GM08714 (cell line): ENCODE results near the gene TYW1B.
"Not testable (repeated sequence)": the region's sequence is repeated elsewhere in the genome, so short reads cannot be mapped to it uniquely, and the experiment has no call there.

Source experiments
- H3K4me3 ChIP-seq: fragments of 200-500 bp; sonication (Bioruptor generic); 2 replicates; pipeline ENCODE4 v1.5.1; 2014; ENCODE audit warnings: mild to moderate bottlenecking, low read length, inconsistent platforms
- ZNF274 ChIP-seq: IDR thresholded peaks from 2 replicates; pipeline ENCODE4 v1.6.1; 2012; ENCODE audit warnings: mild to moderate bottlenecking, low read depth, low read length

TYW1B gene

DNA sequence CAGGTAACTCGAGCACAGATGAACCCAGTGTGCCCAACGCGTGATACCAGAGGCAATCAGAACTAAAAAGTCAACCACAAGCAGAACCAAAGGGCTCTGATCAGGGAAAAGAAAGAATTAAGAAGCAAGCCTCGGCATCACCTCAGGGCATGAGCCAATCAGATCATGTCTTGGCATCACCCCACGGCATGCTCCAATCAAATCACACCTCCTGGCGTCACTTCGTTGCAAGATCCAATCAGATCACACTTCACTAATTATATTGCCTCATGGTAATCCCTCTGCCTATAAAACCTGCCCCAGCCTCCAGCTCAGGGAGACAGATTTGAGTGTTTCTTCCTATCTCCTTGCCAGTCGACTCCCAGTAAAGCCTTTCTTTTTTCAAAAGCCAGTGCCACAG lies 46.8 kb downstream of the TYW1B start:
- no peak overlapping the region for H3K4me3 ChIP-seq
- no peak for TF ChIP-seq ZNF274

- not testable (repeated sequence) for H3K4me3 ChIP-seq
These were observed 47.6 kb downstream of the TYW1B start for GRCh38 chr7:72780289-72780894.

DNA sequence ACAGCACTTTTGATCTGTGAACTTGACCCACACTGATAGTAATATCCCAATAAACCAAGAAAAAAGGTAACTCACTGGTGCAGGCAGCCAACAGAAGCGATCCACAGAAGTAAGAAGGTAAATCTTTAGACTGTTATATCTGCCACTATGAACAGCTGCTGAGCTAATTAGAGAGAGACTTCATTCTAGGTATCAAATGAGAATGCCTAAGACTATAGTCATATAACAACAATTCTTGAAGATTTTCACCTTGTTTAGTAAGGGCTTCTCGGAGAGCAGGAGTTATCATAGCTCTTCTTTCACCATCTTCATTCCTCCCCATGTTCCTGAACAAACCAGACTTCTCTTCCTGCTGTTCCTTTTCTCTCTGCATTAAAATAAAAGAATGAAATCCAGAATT lies 50.8 kb downstream of the TYW1B start:
- H3K4me3 ChIP-seq: not testable (repeated sequence)

DNA sequence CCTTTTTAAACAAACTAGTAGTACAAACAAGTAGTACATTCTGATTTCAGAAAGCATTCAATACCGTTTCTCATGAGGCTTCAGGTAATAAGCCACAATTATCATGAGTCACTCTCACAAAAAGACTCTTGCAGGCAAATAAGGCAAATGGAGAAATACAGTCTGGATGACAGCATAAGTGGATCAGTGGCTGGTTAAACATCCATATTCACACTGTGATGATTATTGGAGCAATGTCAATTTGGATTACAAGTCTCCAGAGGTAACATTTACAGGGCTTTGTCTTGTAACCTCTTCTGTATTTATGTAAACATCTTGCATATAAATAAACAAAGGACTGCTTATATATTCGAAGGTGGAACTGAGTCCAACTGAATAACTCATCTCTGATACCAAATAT lies 55.4 kb downstream of the TYW1B start:
- not testable (repeated sequence) for H3K4me3 ChIP-seq

GRCh38 chr7:72766994-72767393 lies 61.0 kb downstream of the TYW1B start:
- H3K4me3 ChIP-seq: not testable (repeated sequence)

DNA sequence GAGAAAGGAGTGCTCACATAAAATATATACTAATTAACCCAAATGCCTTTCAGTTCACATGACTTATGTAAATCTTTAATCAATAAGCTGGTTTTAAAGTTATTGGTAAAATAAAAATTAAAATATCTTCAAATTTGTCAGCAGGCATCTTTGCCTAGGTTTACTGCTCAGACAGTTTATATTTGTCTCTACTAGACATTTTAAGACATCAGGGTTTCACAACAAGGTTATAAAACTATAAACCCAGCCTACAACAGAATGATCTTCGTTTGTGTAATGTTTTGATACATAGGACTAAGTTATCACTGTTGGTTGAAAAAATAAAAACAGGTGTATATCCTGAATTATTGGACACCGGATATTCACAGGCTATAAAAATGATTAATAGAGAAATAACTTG lies 67.4 kb downstream of the TYW1B start:
- H3K4me3 ChIP-seq: no peak overlapping the region
- no peak for TF ChIP-seq ZNF274

DNA sequence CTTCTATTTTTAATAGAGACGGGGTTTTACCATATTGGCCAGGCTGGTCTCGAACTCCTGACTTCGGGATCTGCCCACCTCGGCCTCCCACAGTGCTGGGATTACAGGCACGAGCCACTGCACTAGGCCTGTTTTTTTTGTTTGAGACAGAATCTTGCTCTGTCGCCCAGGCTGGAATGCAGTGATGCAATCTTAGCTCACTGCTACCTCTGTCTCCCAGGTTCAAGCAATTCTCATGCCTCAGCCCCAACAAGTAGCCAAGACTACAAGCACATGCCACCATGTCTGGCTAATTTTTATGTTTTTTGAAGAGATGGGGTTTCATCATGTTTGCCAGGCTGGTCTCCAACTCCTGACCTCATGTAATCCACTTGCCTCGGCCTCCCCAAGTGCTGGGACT lies 73.7 kb downstream of the TYW1B start:
- TF ChIP-seq ZNF274: no peak
- H3K4me3 ChIP-seq: no peak overlapping the region

DNA sequence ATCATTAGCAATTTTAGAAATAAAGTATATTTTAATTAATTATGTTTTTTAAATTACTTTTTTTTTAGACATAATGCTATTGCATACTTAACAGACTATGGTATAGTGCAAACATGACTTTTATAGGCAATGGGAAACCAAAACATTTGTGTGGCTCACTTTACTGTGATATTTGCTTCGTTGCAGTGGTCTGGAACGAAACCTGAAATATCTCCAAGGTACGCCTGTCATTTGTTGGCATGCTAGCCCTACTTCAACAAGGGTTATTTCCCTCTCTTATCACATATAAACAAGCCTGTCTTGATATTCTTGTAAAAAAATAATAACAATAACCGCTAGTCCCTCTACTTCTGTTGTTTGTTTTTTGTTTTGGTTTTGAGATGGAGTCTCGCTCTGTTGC lies 74.2 kb downstream of the TYW1B start:
- H3K4me3 ChIP-seq: no peak overlapping the region
- no peak for TF ChIP-seq ZNF274

DNA sequence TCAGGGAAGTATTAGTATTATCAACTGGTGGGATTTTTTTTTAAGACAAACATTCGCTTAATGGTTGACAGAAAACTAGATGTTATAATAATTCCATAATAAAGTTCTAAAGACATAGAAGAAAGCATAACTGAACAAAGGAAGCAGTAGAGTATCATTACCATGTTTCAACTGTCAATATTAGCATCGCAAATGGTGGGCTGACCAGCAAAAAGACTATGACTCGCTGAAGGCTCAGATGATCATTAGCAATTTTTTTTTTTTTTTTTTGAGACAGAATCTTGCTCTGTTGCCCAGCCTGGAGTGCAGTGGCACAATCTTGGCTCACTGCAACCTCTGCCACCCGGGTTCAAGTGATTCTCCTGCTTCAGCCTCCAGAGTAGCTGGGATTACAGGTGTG lies 74.8 kb downstream of the TYW1B start:
- not testable (repeated sequence) for H3K4me3 ChIP-seq

DNA sequence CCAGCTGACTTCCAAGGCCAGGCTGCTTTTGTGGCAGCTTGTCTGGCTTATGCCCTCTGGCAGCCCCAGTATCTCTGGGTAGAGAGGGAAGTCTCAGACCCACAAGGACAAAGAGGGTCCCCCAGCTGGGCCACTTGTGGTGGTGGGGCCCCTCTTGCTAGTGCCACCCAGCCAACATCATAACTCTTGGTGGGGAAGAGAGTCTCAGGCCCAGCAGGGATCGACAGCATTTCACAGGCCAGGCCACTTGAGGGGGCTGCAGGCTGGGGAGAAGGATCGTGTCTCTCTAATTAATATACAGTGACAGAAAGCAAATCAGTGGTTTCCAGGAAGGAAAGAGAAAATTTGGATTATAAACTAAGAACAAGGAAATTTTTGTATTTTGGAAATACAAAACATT lies 76.0 kb downstream of the TYW1B start:
- H3K4me3 ChIP-seq: no peak overlapping the region
- no peak for TF ChIP-seq ZNF274

DNA sequence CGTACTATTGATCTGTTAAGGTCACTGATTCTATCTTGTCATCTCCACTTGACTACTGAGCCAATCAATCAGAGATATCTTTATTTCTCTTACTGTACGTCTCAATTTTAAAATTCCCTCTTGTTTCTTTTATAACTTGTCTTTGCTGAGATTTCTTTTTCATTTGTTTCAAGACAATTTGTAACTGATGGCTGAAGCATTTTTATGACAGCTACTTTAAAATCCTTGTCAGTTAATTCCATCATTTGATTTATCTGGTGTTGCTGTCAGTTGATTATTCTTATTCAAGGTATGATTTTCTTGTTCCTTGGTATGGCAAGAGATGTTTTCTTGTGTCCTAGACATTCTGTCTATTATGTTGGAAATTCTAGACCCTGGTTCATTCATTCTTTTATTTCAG lies 76.6 kb downstream of the TYW1B start:
- TF ChIP-seq ZNF274: no peak
- H3K4me3 ChIP-seq: no peak overlapping the region

DNA sequence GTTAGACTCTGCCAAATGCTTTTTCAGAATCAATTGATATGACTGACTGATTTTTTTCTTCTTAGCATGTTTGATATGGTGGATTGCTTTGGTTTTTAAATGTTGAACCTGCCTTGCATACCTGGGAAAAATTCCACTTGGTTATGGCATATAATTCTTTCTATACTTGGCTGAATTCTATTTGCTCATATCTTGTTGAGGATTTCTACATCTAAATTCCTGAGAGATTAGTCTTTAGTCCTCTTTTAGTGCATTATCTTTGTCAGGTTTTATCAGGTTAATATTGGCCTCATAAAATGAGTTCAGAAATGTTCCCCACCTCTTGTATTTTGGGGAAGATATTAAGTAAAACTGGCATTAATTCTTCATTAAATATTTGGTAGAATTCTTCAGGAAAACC lies 79.4 kb downstream of the TYW1B start:
- H3K4me3 ChIP-seq: not testable (repeated sequence)

- not testable (repeated sequence) for H3K4me3 ChIP-seq
These were observed 83.6 kb downstream of the TYW1B start for GRCh38 chr7:72744244-72744926.

DNA sequence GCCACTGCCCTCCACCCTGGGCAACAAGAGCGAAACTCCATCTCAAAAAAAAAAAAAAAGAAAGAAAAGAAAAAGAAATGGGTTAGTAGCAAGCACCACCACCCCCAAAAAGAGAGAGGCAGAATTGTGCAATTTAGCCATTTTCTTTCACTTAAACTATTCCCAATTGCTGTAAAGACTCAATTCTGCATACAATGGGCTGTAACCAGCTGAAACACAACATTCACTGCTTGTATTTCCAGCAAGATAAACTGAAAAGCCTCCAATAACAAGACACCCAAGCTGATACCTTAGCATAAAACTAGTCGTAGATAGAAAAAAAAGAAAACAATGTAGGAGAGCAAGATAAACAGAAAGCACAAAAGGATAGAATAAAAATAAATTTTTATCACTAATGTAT lies 84.2 kb downstream of the TYW1B start:
- not testable (repeated sequence) for H3K4me3 ChIP-seq

- H3K4me3 ChIP-seq: not testable (repeated sequence)
These were observed 88.3 kb downstream of the TYW1B start for GRCh38 chr7:72739716-72740115.

- not testable (repeated sequence) for H3K4me3 ChIP-seq
These were observed 92.1 kb downstream of the TYW1B start for GRCh38 chr7:72735855-72736254.

GRCh38 chr7:72730815-72731214 lies 97.2 kb downstream of the TYW1B start:
- H3K4me3 ChIP-seq: not testable (repeated sequence)

- H3K4me3 ChIP-seq: not testable (repeated sequence)
These were observed 97.6 kb downstream of the TYW1B start for GRCh38 chr7:72730384-72730783.

GRCh38 chr7:72729130-72729529 lies 98.9 kb downstream of the TYW1B start:
- not testable (repeated sequence) for H3K4me3 ChIP-seq

- not testable (repeated sequence) for H3K4me3 ChIP-seq
These were observed 105.3 kb downstream of the TYW1B start for GRCh38 chr7:72722694-72723093.

GRCh38 chr7:72720890-72721289 lies 107.1 kb downstream of the TYW1B start:
- not testable (repeated sequence) for H3K4me3 ChIP-seq

DNA sequence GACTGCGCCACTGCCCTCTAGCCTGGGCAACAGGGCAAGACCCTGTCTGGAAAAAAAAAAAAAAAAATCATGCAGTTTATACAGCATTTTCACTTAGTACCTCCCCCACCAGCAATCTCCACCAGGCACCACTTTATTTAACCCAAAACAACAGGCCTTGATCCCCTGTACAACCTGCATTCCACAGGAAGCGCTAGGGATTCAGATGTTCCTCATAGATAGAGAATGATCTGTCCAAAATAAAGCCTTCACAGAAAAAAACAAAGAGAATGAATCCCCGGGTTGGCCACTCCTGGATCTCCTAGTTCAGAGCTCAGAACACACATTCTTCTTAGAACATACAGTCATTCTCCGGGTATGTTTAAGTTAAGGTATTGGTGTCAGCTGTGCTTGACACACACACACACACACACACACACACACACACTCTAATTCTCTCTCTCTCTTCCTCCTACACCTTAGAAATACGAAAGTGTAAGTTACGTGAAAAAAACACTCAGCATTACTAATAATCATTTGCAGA lies 110.7 kb downstream of the TYW1B start:
- H3K4me3 ChIP-seq: not testable (repeated sequence)
